Liver (tissue), 9 donors: ENCODE measurements around the gene TDO2. TPM values are rescaled to one million over a fixed set of nuclear protein-coding genes. Genes with fewer than 3 reads are reported as not detected.
A peak's percentile ranks its signal among the peaks of the same experiment; 100 is the strongest.

ENCODE experiments used
- DNase-seq: peaks from one replicate; pipeline ENCODE4 v3.0.0-alpha.2; 2017; ENCODE audit warnings: low spot score
- H3K27ac ChIP-seq, 2 donors: one replicate each; pipeline ENCODE4 v1.7.0; 2013; ENCODE audit warnings: inconsistent platforms in 2 of 2, low read length in 2 of 2, control low read depth in 1 of 2, low read depth in 1 of 2, mild to moderate bottlenecking in 1 of 2
- H3K27me3 ChIP-seq, 4 donors: one replicate each; pipeline versions ENCODE4 v1.6.1 to v1.7.0; 2013; ENCODE audit warnings: low read length in 3 of 4, inconsistent platforms in 1 of 4, mild to moderate bottlenecking in 1 of 4, moderate library complexity in 1 of 4; ENCODE audit not compliant: control insufficient read depth in 4 of 4, insufficient read depth in 4 of 4
- H3K36me3 ChIP-seq, 4 donors: one replicate each; pipeline versions ENCODE4 v1.6.1 to v1.7.0; 2013; ENCODE audit warnings: low read length in 3 of 4, mild to moderate bottlenecking in 3 of 4, low read depth in 1 of 4, moderate library complexity in 1 of 4; ENCODE audit not compliant: control insufficient read depth in 4 of 4, insufficient read depth in 3 of 4
- H3K4me1 ChIP-seq, 4 donors: one replicate each; pipeline versions ENCODE4 v1.6.1 to v1.7.0; 2013; ENCODE audit warnings: low read length in 3 of 4, mild to moderate bottlenecking in 3 of 4, moderate library complexity in 1 of 4; ENCODE audit not compliant: control insufficient read depth in 4 of 4, insufficient read depth in 4 of 4
- H3K4me3 ChIP-seq, 3 donors: one replicate each; pipeline versions ENCODE4 v1.6.1 to v1.7.0; 2013; ENCODE audit warnings: low read length in 3 of 3, control low read depth in 1 of 3, low read depth in 1 of 3, mild to moderate bottlenecking in 1 of 3
- H3K9ac ChIP-seq, 2 donors: one replicate each; pipeline ENCODE4 v1.7.0; 2013; ENCODE audit warnings: low read length in 2 of 2, mild to moderate bottlenecking in 2 of 2, moderate library complexity in 2 of 2, control low read depth in 1 of 2, low read depth in 1 of 2
- H3K9me3 ChIP-seq, 4 donors: one replicate each; pipeline versions ENCODE4 v1.6.1 to v1.7.0; 2013; ENCODE audit warnings: low read length in 3 of 4; ENCODE audit not compliant: control insufficient read depth in 4 of 4
- EGR1 ChIP-seq, 2 donors: IDR thresholded peaks; 2 replicates each; pipeline ENCODE4 v1.6.1; 2016 to 2018; ENCODE audit warnings: antibody characterized with exemption in 2 of 2, low read depth in 2 of 2
- FOXA2 ChIP-seq: IDR thresholded peaks from 2 replicates; pipeline ENCODE4 v1.6.1; 2016; ENCODE audit warnings: antibody characterized with exemption
- HNF4A ChIP-seq, 2 donors: conservative IDR thresholded peaks; 2 replicates each; pipeline ENCODE4 v1.6.1; 2016; ENCODE audit warnings: antibody characterized with exemption in 2 of 2, mild to moderate bottlenecking in 2 of 2
- JUND ChIP-seq, 2 donors: IDR thresholded peaks; 2 replicates each; pipeline ENCODE4 v1.6.1; 2016; ENCODE audit warnings: antibody characterized with exemption in 2 of 2
- RAD21 ChIP-seq, 2 donors: IDR thresholded peaks; 2 replicates each; pipeline ENCODE4 v1.6.1; 2016; ENCODE audit warnings: antibody characterized with exemption in 2 of 2, mild to moderate bottlenecking in 2 of 2
- REST ChIP-seq: IDR thresholded peaks from 2 replicates; pipeline ENCODE4 v1.6.1; 2016; ENCODE audit warnings: antibody characterized with exemption, mild to moderate bottlenecking
- RXRA ChIP-seq, 2 donors: IDR thresholded peaks; 2 replicates each; pipeline ENCODE4 v1.6.1; 2017 to 2018; ENCODE audit warnings: antibody characterized with exemption in 2 of 2, mild to moderate bottlenecking in 1 of 2
- SP1 ChIP-seq: IDR thresholded peaks from 2 replicates; pipeline ENCODE4 v1.6.1; 2018; ENCODE audit warnings: antibody characterized with exemption, mild to moderate bottlenecking
- TAF1 ChIP-seq: conservative IDR thresholded peaks from 2 replicates; pipeline ENCODE4 v1.6.1; 2016; ENCODE audit warnings: antibody characterized with exemption, mild to moderate bottlenecking
- YY1 ChIP-seq: IDR thresholded peaks from 2 replicates; pipeline ENCODE4 v1.6.1; 2016; ENCODE audit warnings: antibody characterized with exemption, mild to moderate bottlenecking
- ZBTB33 ChIP-seq: IDR thresholded peaks from 2 replicates; pipeline ENCODE4 v1.6.1; 2016; ENCODE audit warnings: antibody characterized with exemption
- WGBS: extraction: QIAGEN DNeasy Blood & Tissue Kit; methylation state at CpG from one replicate; pipeline ENCODE4 v1.1.7; 2013; 5-methylcytosine and 5-hydroxymethylcytosine counted together
- polyA plus RNA-seq, 2 donors: library from polyadenylated mRNA; stranded (reverse) in 1 of 2; unstranded in 1 of 2; fragments of 200-250 nt in 1 of 2; fragments of >200 nt in 1 of 2; fragmentation: Nextera tagmentation in 1 of 2; extraction: Ambion mirVana in 1 of 2; gene quantifications; one replicate each; pipeline versions ENCODE4 v1.2.1 to v1.2.3, GENCODE V29; 2013 to 2015
- total RNA-seq, 2 donors: library from RNA; depleted of rRNA; stranded (reverse); fragments of >200 nt; gene quantifications; one replicate each; pipeline ENCODE4 v1.2.3, GENCODE V29; 2014
- donor health status: healthy.
- donor health status: healthy.
- donor health status: healthy.
- donor health status: healthy.
- donor health status: healthy.

TDO2 gene
- total and polyA plus RNA-seq, 4 donors, result 163 to 1,057 (median 533) TPM

DNA sequence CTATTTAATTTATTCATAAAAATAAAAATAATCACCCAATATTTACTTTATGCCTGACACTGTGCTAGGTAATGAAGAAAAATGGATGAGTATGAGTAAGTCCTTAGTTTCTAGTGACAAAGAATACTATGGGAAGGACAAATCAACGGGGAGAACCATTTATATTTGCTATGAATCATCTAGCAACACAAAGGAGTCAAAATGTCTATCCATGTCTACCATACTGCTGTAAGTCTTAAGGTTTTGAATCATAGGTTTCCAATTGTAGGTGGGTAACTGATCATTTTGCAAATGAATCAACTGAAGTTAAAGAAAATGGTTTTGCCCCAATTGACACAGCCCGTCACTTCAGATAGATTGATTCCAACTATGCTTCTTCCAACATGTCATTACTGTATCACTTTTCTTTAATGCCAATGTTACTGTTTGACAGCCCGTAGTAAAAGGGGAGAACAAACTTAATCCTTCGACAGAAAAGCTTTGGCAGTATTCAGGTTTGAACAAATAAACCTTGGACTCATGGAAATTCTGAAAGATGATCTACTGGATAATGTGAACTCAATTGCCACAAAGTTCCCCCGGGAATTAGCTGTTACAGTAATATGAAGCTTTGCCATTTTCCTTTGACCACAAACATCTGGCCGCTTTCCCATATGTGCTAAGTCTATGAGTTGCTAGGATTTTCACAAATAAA lies 3.2 kb downstream of the TDO2 start:
- H3K4me1 ChIP-seq, result peaks cover 0 to 43% (median 10%) of the 10 kb centered on the region in 4 donors
- TF ChIP-seq SP1 (peak; percentile 28), FOXA2 (no peak), EGR1 (IDR thresholded peaks at IDR 0.05; ENCODE audit: low read depth in 2 of 2) (no peak), ZBTB33 (no peak), YY1 (peak; percentile 15), JUND (IDR thresholded peaks at IDR 0.05) (no peak), TAF1 (no peak), RAD21 (IDR thresholded peaks at IDR 0.05) (peak in 1 of 2 donors; percentile 8), HNF4A (conservative IDR thresholded peaks at IDR 0.05) (peak; percentile 50 to 62), RXRA (IDR thresholded peaks at IDR 0.05) (peak; percentile 43 to 45)

DNA sequence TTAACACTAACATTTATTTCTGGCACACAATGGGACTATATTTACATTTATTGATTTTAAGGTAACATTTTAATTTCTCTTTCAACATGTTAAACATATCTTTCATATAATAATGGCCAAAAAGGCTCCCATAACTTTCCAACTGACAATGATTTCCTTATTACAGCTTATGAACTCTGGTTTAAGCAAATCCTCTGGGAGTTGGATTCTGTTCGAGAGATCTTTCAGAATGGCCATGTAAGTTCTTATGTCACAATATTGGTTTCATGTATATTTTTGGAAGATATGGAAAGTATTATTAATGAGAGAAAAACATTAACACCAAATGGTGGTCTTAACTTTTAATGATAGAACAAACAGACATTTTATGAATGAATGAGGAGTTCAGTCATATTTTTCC lies 4.1 kb downstream of the TDO2 start:
- DNase-seq, result no peak
- H3K36me3 ChIP-seq, result peaks cover 0 to 22% (median 12%) of the 10 kb centered on the region in 4 donors
- H3K4me1 ChIP-seq, result peaks cover 0 to 50% (median 10%) of the 10 kb centered on the region in 4 donors
- 57% methylated on average over 1 of the region's 1 CpG for WGBS
- no peaks in the 10 kb centered on the region for H3K9me3 ChIP-seq
- peak overlapping the region; percentile 72 to 76 for H3K27ac ChIP-seq
- peak overlapping the region in 2 of 3 donors; percentile 0 to 30 for H3K4me3 ChIP-seq
- H3K27me3 ChIP-seq, result no peaks in the 10 kb centered on the region
- H3K9ac ChIP-seq, result peak overlapping the region in 1 of 2 donors; percentile 18
- no peak for TF ChIP-seq SP1
- no peak for TF ChIP-seq ZBTB33
- TF ChIP-seq FOXA2, result no peak
- TF ChIP-seq REST, result no peak
- TF ChIP-seq JUND (IDR thresholded peaks at IDR 0.05), result peak in 1 of 2 donors; percentile 12

More for the DNA sequence above, 3.2 kb downstream of the TDO2 start:
- Histone ChIP-seq H3K9me3 (no peaks in the 10 kb centered on the region), H3K4me3 (peak overlapping the region; percentile 42 to 81 (median 42)), H3K9ac (peak overlapping the region in 1 of 2 donors; percentile 88), H3K36me3 (peaks cover 0 to 15% (median 5%) of the 10 kb centered on the region in 4 donors), H3K27me3 (no peaks in the 10 kb centered on the region), H3K27ac (peak overlapping the region; percentile 72 to 76)
- no peak for DNase-seq
- WGBS, result 30% methylated on average over 6 of the region's 6 CpGs
